HL-60 (cell line): ENCODE data around the gene NUBPL.

ENCODE experiments used
- DNase-seq, 2 experiments: peaks; one replicate each; pipeline ENCODE4 v3.0.0-alpha.2; 2010 to 2020; ENCODE audit warnings: low read depth in 1 of 2, low spot score in 1 of 2
- H3K27ac ChIP-seq: fragments of 250-450 bp; sonication (Bioruptor Pico); replicated peaks from 2 replicates; pipeline ENCODE4 v1.5.1; 2020; ENCODE audit warnings: mild to moderate bottlenecking, moderate library complexity
- H3K27me3 ChIP-seq: fragments of 250-450 bp; sonication (Bioruptor Pico); 2 replicates; pipeline ENCODE4 v1.5.1; 2021; ENCODE audit warnings: mild to moderate bottlenecking, moderate library complexity; ENCODE audit not compliant: insufficient read depth, poor library complexity, severe bottlenecking
- H3K4me3 ChIP-seq: replicated peaks from 2 replicates; pipeline ENCODE4 v1.5.1; 2011; ENCODE audit warnings: mild to moderate bottlenecking, control low read depth, low read length; ENCODE audit not compliant: insufficient read depth
- GABPA ChIP-seq: IDR thresholded peaks from 2 replicates; pipeline ENCODE4 v1.6.1; 2012; ENCODE audit warnings: low read depth
- POLR2AphosphoS5 ChIP-seq: IDR thresholded peaks from 2 replicates; pipeline ENCODE4 v1.6.1; 2012; ENCODE audit warnings: low read depth
- SPI1 ChIP-seq: IDR thresholded peaks from 2 replicates; pipeline ENCODE4 v1.6.1; 2012; ENCODE audit warnings: low read depth, mild to moderate bottlenecking, borderline replicate concordance
- TF ChIP-seq, protein P1 (sequence below): IDR thresholded peaks from one replicate; pipeline ENCODE4 v1.5.1; 2011; ENCODE audit warnings: low read length, control low read depth, inconsistent platforms; ENCODE audit not compliant: insufficient read depth
- TF ChIP-seq, protein P2 (sequence below): IDR thresholded peaks from 2 replicates; pipeline ENCODE4 v1.6.1; 2012; ENCODE audit warnings: low read depth; ENCODE audit not compliant: insufficient replicate concordance

The NUBPL gene

GRCh38 chr14:31897581-31898186 is 336.5 kb downstream of the NUBPL start:
- Histone ChIP-seq H3K27ac (no peak overlapping the region), H3K27me3 (no peaks in the 10 kb centered on the region), H3K4me3 (no peak overlapping the region)
- TF ChIP-seq SPI1 (no peak), GABPA (no peak), POLR2AphosphoS5 (no peak)
- TF ChIP-seq, protein P1, sequence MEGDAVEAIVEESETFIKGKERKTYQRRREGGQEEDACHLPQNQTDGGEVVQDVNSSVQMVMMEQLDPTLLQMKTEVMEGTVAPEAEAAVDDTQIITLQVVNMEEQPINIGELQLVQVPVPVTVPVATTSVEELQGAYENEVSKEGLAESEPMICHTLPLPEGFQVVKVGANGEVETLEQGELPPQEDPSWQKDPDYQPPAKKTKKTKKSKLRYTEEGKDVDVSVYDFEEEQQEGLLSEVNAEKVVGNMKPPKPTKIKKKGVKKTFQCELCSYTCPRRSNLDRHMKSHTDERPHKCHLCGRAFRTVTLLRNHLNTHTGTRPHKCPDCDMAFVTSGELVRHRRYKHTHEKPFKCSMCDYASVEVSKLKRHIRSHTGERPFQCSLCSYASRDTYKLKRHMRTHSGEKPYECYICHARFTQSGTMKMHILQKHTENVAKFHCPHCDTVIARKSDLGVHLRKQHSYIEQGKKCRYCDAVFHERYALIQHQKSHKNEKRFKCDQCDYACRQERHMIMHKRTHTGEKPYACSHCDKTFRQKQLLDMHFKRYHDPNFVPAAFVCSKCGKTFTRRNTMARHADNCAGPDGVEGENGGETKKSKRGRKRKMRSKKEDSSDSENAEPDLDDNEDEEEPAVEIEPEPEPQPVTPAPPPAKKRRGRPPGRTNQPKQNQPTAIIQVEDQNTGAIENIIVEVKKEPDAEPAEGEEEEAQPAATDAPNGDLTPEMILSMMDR: no peak
- TF ChIP-seq, protein P2, sequence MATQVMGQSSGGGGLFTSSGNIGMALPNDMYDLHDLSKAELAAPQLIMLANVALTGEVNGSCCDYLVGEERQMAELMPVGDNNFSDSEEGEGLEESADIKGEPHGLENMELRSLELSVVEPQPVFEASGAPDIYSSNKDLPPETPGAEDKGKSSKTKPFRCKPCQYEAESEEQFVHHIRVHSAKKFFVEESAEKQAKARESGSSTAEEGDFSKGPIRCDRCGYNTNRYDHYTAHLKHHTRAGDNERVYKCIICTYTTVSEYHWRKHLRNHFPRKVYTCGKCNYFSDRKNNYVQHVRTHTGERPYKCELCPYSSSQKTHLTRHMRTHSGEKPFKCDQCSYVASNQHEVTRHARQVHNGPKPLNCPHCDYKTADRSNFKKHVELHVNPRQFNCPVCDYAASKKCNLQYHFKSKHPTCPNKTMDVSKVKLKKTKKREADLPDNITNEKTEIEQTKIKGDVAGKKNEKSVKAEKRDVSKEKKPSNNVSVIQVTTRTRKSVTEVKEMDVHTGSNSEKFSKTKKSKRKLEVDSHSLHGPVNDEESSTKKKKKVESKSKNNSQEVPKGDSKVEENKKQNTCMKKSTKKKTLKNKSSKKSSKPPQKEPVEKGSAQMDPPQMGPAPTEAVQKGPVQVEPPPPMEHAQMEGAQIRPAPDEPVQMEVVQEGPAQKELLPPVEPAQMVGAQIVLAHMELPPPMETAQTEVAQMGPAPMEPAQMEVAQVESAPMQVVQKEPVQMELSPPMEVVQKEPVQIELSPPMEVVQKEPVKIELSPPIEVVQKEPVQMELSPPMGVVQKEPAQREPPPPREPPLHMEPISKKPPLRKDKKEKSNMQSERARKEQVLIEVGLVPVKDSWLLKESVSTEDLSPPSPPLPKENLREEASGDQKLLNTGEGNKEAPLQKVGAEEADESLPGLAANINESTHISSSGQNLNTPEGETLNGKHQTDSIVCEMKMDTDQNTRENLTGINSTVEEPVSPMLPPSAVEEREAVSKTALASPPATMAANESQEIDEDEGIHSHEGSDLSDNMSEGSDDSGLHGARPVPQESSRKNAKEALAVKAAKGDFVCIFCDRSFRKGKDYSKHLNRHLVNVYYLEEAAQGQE: no peak
- no peak for DNase-seq

GRCh38 chr14:31898838-31899528 is 337.8 kb downstream of the NUBPL start:
- H3K27me3 ChIP-seq: no peaks in the 10 kb centered on the region
- TF ChIP-seq SPI1 (no peak; the same call in 1 of the 2 replicates), POLR2AphosphoS5 (no peak), GABPA (no peak)
- TF ChIP-seq, protein P1: no peak
- TF ChIP-seq, protein P2: no peak
- H3K27ac ChIP-seq: no peak overlapping the region
- no peak overlapping the region for H3K4me3 ChIP-seq
- no peak for DNase-seq

DNA sequence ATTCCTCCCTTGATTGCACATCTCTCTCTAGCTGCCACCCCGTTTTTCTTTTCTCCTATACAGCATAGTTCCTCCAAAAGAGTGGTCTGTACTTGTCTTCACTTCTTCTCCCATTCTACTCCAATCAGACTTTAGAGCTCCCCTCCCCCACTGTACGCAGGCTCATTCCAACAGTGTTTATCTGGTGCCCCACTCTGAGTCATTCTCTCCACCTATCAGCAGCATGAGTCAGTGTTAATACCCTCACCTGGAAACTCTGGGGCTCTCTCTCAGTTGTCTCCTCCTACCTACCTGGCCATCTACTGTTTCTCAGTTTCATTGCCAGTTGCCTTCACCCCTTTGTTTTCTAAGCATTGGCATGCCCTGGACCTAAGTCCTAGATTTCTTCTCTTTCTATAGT is 340.8 kb downstream of the NUBPL start:
- H3K27ac ChIP-seq: no peak overlapping the region
- no peak for DNase-seq
- no peak overlapping the region for H3K4me3 ChIP-seq
- TF ChIP-seq POLR2AphosphoS5 (no peak), GABPA (no peak), SPI1 (no peak)
- TF ChIP-seq, protein P1: no peak
- TF ChIP-seq, protein P2: no peak
- H3K27me3 ChIP-seq: peaks cover 2% of the 10 kb centered on the region
